Suprapubic skin (tissue), 3 donors: Measurements from ENCODE around the gene RFX8.

Source experiments
- CTCF ChIP-seq, 2 donors: fragments of 200-600 bp in 1 of 2; fragments of 450-650 bp in 1 of 2; sonication (generic) in 1 of 2; IDR thresholded peaks; one replicate each; pipeline ENCODE4 v1.5.1; 2016 to 2019; ENCODE audit warnings: antibody characterized with exemption in 2 of 2, mild to moderate bottlenecking in 1 of 2, moderate library complexity in 1 of 2
- POLR2A ChIP-seq, 2 donors: fragments of 450-650 bp; IDR thresholded peaks; one replicate each; pipeline ENCODE4 v1.6.1; 2017; ENCODE audit warnings: antibody characterized with exemption in 2 of 2, mild to moderate bottlenecking in 2 of 2, moderate library complexity in 2 of 2

- TF ChIP-seq CTCF (IDR thresholded peaks at IDR 0.05) (no peak), POLR2A (IDR thresholded peaks at IDR 0.05) (no peak)
Observed at GRCh38 chr2:101379091-101379490, 95.8 kb downstream of the RFX8 start.
